Heart left ventricle (tissue), 16 donors: ENCODE data around the gene NOSTRIN. TPM values are rescaled to one million over a fixed set of nuclear protein-coding genes. Genes with fewer than 3 reads are reported as not detected.
A peak's percentile ranks its signal among the peaks of the same experiment; 100 is the strongest.

Experiments used
- ATAC-seq, 4 donors: fragments of 200-7000 bp; cut with Tn5 transposase; one replicate each; pipeline ENCODE4 v1.9.1; 2020 to 2022; ENCODE audit warnings: moderate library complexity in 4 of 4, mild to moderate bottlenecking in 3 of 4, moderate number of reproducible peaks in 1 of 4
- DNase-seq, 5 donors: peaks; one replicate each; pipeline ENCODE4 v3.0.0-alpha.2; 2020
- H3K27ac ChIP-seq, 12 donors: fragments of 200-600 bp; sonication (generic) in 4 of 12; one replicate each; pipeline versions ENCODE4 v1.5.0 to v1.8.0; 2016 to 2022; ENCODE audit warnings: mild to moderate bottlenecking in 2 of 12
- H3K27me3 ChIP-seq, 9 donors: fragments of 200-600 bp; sonication (generic) in 2 of 9; one replicate each; pipeline versions ENCODE4 v1.5.1 to v1.8.0; 2016 to 2022; ENCODE audit warnings: mild to moderate bottlenecking in 3 of 9
- H3K36me3 ChIP-seq, 9 donors: fragments of 200-600 bp; sonication (generic) in 2 of 9; one replicate each; pipeline versions ENCODE4 v1.5.0 to v1.8.0; 2018 to 2022; ENCODE audit warnings: mild to moderate bottlenecking in 2 of 9
- H3K4me1 ChIP-seq, 12 donors: fragments of 200-600 bp; sonication (generic) in 4 of 12; one replicate each; pipeline versions ENCODE4 v1.5.0 to v1.8.0; 2016 to 2022; ENCODE audit warnings: mild to moderate bottlenecking in 3 of 12
- H3K4me3 ChIP-seq, 12 donors: fragments of 200-600 bp; sonication (generic) in 4 of 12; one replicate each; pipeline versions ENCODE4 v1.5.0 to v1.8.0; 2017 to 2022; ENCODE audit warnings: mild to moderate bottlenecking in 9 of 12, moderate library complexity in 4 of 12
- H3K9me3 ChIP-seq, 12 donors: fragments of 200-600 bp; sonication (generic) in 4 of 12; one replicate each; pipeline versions ENCODE4 v1.5.0 to v1.8.0; 2016 to 2022; ENCODE audit warnings: mild to moderate bottlenecking in 1 of 12
- POLR2A ChIP-seq, 2 donors: fragments of 450-650 bp; IDR thresholded peaks; one replicate each; pipeline ENCODE4 v1.6.1; 2017; ENCODE audit warnings: antibody characterized with exemption in 2 of 2, mild to moderate bottlenecking in 2 of 2, moderate library complexity in 2 of 2
- WGBS, 4 donors: extraction: QIAGEN DNeasy Blood & Tissue Kit in 2 of 4; methylation state at CpG; one replicate each; pipeline versions ENCODE4 v1.1.5 to v1.1.7; 2013 to 2018; 5-methylcytosine and 5-hydroxymethylcytosine counted together
- intact Hi-C, 10 donors: fragments of 100-400 bp; cut with DNase I; formaldehyde crosslinking; loops; one replicate each; pipeline versions ENCODE4 v1.11.1 to v1.14.2; 2022
- polyA plus RNA-seq, 2 donors: library from polyadenylated mRNA; stranded (reverse); fragments of 200-250 nt; gene quantifications; one replicate each; pipeline ENCODE4 v1.2.3, GENCODE V29; 2013
- total RNA-seq, 9 donors: library from RNA; depleted of rRNA in 2 of 9; stranded (reverse); fragments of >200 nt in 2 of 9; fragmentation: NEBNext Ultra II Directional in 3 of 9; extraction: Animal tissue kit (Norgen Biotek cat#: 25700) in 3 of 9; gene quantifications; one replicate each; pipeline versions ENCODE4 v1.1.0 to v1.2.4, GENCODE V29; 2016 to 2023
- TF ChIP-seq, protein P1 (sequence below), 12 donors: fragments of 200-600 bp; sonication (generic) in 4 of 12; IDR thresholded peaks; one replicate each; pipeline versions ENCODE4 v1.5.0 to v1.8.0; 2018 to 2022; ENCODE audit warnings: antibody characterized with exemption in 12 of 12, mild to moderate bottlenecking in 5 of 12
- donor health status: ischemic (EF 13 %, LVEDD 7.1; RV severe dilation, severe dysfunction).
- donor health status: healthy with polysubstance abuse.
- donor health status: DM: no; HTN: yes; CAD: no.
- donor health status: DM: no; HTN: no; CAD: no.
- donor health status: ischemic (EF 25% LVEDD 6.9; RV normal size, moderate dysfunction).
- donor health status: ischemic (EF 25% LVEDD 5.7; RV mildly dilated, moderate dysfunction).
- donor health status: healthy.
- donor health status: DM: yes; HTN: yes; CAD: no.
- donor health status: ischemic (EF 35%, LVEDD 5.7; RV mildly dilated, moderate dysfunction).
- donor health status: nonischemic (EF 11% LVEDD 7.7; RV severe dilation, severe dysfunction).
- donor health status: DM: yes; HTN: yes; CAD: no.
- donor health status: PGD.
- donor health status: ischemic (EF 29% LVEDD 5.4; RV normal size, mild dysfunction).
- donor health status: nonischemic (EF 23%, LVEDD 6.1; RV moderate dilation, normal function).

NOSTRIN gene
- total and polyA plus RNA-seq, 11 donors, result 8.2 to 19.1 (median 10.1) TPM

- H3K27me3 ChIP-seq, result no peaks in the 10 kb centered on the region
- intact Hi-C loops, result no loop called here
- no peak for DNase-seq
- peak overlapping the region in 4 of 12 donors; percentile 8 to 53 (median 14) for H3K27ac ChIP-seq
- H3K4me1 ChIP-seq, result peaks cover 4 to 58% (median 31%) of the 10 kb centered on the region in 12 donors
- WGBS, 4 donors, result 75 to 81% (median 76%) methylated on average over 1 of the region's 1 CpG
- no peak overlapping the region for H3K4me3 ChIP-seq
- TF ChIP-seq, protein P1, sequence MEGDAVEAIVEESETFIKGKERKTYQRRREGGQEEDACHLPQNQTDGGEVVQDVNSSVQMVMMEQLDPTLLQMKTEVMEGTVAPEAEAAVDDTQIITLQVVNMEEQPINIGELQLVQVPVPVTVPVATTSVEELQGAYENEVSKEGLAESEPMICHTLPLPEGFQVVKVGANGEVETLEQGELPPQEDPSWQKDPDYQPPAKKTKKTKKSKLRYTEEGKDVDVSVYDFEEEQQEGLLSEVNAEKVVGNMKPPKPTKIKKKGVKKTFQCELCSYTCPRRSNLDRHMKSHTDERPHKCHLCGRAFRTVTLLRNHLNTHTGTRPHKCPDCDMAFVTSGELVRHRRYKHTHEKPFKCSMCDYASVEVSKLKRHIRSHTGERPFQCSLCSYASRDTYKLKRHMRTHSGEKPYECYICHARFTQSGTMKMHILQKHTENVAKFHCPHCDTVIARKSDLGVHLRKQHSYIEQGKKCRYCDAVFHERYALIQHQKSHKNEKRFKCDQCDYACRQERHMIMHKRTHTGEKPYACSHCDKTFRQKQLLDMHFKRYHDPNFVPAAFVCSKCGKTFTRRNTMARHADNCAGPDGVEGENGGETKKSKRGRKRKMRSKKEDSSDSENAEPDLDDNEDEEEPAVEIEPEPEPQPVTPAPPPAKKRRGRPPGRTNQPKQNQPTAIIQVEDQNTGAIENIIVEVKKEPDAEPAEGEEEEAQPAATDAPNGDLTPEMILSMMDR (IDR thresholded peaks at IDR 0.05), result no peak
- no peak for TF ChIP-seq POLR2A (IDR thresholded peaks at IDR 0.05)
- no peaks in the 10 kb centered on the region for H3K36me3 ChIP-seq
- no peak for ATAC-seq
- H3K9me3 ChIP-seq, result no peaks in the 10 kb centered on the region
Observed at GRCh38 chr2:168798888-168799410, 3.5 kb upstream of the NOSTRIN start.

- peak overlapping the region in 10 of 12 donors; percentile 49 to 83 (median 74) for H3K27ac ChIP-seq
- WGBS, 4 donors, result 50% methylated on average over 2 of the region's 2 CpGs
- intact Hi-C loops, result no loop called here
- ATAC-seq, result no peak
- H3K27me3 ChIP-seq, result no peaks in the 10 kb centered on the region
- no peak overlapping the region for H3K4me3 ChIP-seq
- TF ChIP-seq, protein P1 (IDR thresholded peaks at IDR 0.05), result no peak
- TF ChIP-seq POLR2A (IDR thresholded peaks at IDR 0.05), result no peak
- H3K9me3 ChIP-seq, result no peaks in the 10 kb centered on the region
- H3K4me1 ChIP-seq, result peaks cover 4 to 65% (median 34%) of the 10 kb centered on the region in 12 donors
- no peak for DNase-seq
- H3K36me3 ChIP-seq, result no peaks in the 10 kb centered on the region
Observed at GRCh38 chr2:168801471-168801870, 966 bp upstream of the NOSTRIN start.

DNA sequence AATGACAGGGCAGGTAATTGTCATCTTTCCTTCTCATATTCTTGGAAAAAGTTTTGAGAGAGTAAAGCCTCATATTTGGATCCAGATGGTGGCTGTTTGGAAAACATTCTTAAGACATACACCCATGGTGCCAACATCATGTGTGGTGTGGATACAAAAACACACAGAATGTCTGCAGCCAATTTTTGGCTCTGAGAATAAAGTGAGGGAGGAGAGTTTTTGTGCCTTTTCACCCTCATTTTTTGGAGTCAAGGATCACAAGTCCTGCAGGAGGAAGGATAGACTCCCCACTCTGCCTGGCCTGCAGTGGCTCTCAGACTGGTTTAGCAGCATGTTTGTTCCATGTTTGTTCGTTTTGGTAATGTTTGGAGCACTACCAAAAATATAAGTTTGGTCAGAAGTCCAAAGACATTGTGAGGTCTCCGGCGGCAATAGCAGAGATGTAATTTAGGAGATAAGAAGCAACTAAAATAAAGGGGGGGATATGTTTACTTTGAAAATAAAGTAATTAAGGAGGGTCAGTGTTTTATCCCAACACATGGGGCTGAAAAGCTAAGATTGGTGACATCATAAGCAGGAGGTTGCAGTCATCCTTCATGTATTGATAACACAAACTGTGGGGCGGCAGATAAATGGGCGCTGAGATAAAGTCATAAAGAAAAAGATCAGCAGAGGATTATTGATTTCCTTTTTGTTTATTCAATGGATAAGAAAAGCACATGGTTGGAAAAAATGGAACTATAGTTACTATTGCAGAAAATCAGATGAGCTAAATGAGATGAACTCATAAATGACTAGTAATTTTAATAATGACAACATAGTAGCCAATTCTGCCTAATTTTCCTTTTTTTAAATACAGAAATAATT, 655 bp downstream of the NOSTRIN start:
- no peak for DNase-seq
- intact Hi-C loops, result no loop called here
- Histone ChIP-seq H3K4me1 (peaks cover 0 to 51% (median 21%) of the 10 kb centered on the region in 12 donors), H3K9me3 (no peaks in the 10 kb centered on the region), H3K36me3 (no peaks in the 10 kb centered on the region), H3K27ac (peak overlapping the region; percentile 49 to 83 (median 72)), H3K4me3 (peak overlapping the region; percentile 8 to 52 (median 46)), H3K27me3 (no peaks in the 10 kb centered on the region)
- 33 to 48% (median 37%) methylated on average over 5 of the region's 5 CpGs for WGBS, 4 donors
- TF ChIP-seq POLR2A (IDR thresholded peaks at IDR 0.05), result no peak
- TF ChIP-seq, protein P1 (IDR thresholded peaks at IDR 0.05), result no peak
- no peak for ATAC-seq

GRCh38 chr2:168804214-168804613, 1.8 kb downstream of the NOSTRIN start:
- TF ChIP-seq, protein P1 (IDR thresholded peaks at IDR 0.05), result no peak
- TF ChIP-seq POLR2A (IDR thresholded peaks at IDR 0.05), result no peak
- DNase-seq, result peak in 2 of 5 donors; percentile 22 to 25
- peak; percentile 64 to 77 (median 68) for ATAC-seq
- WGBS, 4 donors, result 35 to 45% (median 44%) methylated on average over 3 of the region's 3 CpGs
- H3K36me3 ChIP-seq, result no peaks in the 10 kb centered on the region
- H3K4me3 ChIP-seq, result peak overlapping the region in 10 of 12 donors; percentile 8 to 52 (median 48)
- intact Hi-C loops, result no loop called here
- H3K4me1 ChIP-seq, result peaks cover 0 to 40% (median 15%) of the 10 kb centered on the region in 12 donors
- no peaks in the 10 kb centered on the region for H3K9me3 ChIP-seq
- H3K27ac ChIP-seq, result peak overlapping the region; percentile 49 to 83 (median 72)
- H3K27me3 ChIP-seq, result no peaks in the 10 kb centered on the region
